GM19238 (cell line): ENCODE results near the gene DGKZ.

Source experiments
- DNase-seq: peaks from one replicate; pipeline ENCODE4 v3.0.0; 2011; ENCODE audit warnings: low spot score; ENCODE audit not compliant: insufficient read length

Gene DGKZ

DNA sequence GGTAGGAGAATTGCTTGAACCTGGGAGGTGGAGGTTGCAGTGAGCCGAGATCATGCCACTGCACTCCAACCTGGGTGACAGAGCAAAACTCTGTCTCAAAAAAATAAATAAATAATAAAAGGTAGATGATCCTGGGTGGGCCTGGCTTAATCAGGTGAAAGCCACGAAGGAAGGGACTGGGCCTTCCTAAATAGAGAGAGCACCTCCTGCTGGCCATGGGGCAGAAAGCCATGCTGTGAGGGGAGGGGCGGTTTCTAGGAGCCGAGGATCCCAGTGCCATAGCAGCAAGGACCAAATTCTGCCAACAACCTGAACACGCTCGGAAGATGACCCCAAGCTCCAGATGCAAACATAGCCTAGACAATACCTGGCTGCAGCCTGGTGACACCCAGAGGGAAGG lies 24.5 kb upstream of the DGKZ start:
- DNase-seq: no peak

DNA sequence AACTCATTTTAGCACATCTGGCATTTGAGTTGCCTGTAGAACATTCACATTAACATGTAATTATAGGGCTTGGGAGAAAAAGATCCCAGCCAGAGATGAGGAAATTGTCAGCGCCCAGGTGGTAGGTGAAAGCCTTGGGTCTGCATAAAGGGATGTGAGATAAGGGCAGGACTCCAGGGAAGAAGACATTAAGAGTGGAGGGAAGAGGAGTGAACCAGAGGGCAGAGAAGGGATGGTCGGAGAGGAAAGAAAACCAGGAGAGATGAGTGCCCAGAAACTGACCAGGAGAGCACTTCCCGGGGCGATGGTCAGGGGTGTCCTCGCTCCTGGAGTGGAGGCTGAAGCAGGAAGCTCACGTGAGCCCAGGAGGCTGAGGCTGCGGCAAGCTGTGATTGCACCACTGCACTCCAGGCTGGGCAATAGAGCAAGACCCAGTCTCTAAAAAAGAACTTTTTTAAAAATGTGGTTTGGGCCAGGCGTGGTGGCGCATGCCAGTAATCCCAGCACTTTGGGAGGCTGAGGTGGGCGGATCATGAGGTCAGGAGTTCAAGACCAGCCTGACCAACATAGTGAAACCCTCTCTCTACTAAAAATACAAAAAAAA lies 20.3 kb upstream of the DGKZ start:
- no peak for DNase-seq

DNA sequence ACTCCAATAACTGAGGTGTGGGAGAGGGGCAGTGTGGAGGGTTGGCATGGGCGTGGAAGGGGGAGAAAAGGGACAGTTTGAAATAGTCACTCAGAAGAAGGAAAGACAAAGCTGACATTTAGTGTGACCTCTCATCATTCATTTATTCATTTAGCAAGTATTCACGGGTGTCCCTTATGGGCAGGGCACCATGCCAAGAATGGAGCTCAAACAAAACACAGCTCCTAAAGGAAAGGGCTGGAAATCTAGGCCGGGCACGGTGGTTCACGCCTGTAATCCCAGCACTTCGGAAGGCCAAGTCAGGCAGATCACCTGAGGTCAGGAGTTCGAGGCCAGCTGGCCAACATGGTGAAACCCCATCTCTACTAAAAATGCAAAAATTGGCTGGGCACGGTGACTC lies 19.4 kb upstream of the DGKZ start:
- DNase-seq: no peak

- DNase-seq: no peak
Measured at GRCh38 chr11:46330154-46330553, 17.1 kb upstream of the DGKZ start.

DNA sequence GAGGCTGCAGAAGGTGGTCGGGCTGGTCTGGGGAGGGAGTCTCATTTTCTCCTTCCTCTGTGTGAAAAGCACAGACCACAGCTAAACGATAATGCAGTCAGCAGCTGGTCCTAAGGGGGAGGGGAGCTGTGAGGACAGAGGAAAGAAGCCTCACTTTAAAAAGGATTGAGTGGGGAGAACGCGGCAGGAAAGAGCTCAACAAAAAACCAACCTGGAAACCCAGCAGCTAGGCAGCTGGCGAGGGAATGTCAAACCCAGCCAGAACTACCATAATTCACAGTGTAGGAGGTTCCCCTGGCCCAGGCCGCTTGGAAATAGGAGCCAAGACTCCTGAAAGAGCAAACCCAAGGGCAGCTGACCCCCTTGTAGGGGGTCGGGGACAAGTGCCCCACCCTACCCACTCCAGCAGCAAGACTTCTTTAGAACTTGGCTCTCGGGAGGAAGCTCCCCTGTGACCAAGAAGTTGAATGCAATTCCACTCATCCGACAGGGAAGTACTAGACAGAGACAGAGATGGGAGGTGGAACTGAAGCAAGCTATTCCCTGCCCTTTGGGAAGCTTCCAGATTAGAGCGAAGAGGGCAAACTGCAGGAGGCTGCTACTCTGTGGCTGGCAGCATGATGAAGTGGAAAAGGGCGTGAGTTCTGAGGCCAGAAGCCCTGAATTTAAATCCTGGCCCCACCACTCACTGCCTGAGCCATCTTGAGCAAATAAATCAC lies 16.5 kb upstream of the DGKZ start:
- DNase-seq: no peak

DNA sequence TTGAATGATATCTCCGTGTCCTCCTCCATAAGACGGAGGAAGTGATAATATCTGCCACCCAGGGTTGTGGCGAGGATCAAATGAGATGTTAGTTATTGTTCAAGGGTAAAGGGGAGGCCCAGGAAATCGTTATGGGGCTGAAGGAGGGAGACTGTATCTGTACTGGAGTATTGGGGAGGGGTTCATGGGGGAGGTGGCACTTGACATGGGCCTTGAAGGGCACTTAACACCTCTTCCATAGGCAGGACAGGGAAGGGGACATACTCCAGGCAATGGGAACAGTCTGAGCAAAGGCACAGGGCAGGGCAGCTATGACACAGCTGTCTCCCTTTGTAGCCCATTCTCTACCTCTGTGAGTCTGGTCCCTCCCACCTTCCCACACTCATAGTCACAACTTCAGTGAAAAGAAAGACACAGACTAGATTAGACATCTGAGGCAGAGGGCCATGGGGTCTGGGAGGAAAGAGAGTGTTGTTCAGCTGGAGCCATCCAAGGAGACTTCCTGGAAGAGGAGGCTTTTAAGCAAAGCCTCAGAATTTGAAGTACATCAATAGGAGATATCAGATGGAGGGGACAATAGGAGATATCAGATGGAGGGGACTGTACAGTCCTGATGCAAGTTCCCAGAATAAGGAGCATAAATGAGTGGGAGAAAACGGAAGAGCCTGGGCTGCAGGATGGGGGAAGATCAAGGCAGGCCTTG lies 15.8 kb upstream of the DGKZ start:
- DNase-seq: no peak

DNA sequence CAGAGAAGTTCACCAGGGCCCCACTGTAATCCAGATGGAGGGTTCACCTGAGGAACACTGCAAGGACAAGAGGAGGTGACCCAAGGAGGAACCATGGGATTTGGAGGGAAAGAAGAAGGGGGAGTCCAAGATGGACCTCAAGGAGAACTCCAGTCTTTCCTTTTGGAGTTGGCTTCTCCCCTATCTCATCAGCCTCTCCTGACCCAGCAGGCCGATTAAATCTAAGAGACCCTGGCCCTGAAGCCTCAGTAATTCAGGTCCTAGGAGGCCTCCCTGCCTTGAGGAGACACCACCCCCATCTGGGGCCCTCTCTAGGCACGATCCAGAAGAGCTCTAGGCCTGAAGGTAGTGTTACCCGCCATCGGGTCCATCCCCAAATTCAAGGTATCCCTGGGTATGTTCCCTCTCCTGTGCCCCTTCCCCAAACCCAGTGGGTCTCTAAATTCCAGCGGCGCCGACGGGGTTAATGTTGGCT lies 15.1 kb upstream of the DGKZ start:
- no peak for DNase-seq

GRCh38 chr11:46332568-46333393 lies 14.5 kb upstream of the DGKZ start:
- no peak for DNase-seq

GRCh38 chr11:46333394-46333947 lies 13.8 kb upstream of the DGKZ start:
- no peak for DNase-seq

- no peak for DNase-seq
Measured at GRCh38 chr11:46334211-46334610, 13.1 kb upstream of the DGKZ start.

- no peak for DNase-seq
Measured at GRCh38 chr11:46335271-46335670, 12.0 kb upstream of the DGKZ start.

GRCh38 chr11:46335890-46336562 lies 11.2 kb upstream of the DGKZ start:
- no peak for DNase-seq

DNA sequence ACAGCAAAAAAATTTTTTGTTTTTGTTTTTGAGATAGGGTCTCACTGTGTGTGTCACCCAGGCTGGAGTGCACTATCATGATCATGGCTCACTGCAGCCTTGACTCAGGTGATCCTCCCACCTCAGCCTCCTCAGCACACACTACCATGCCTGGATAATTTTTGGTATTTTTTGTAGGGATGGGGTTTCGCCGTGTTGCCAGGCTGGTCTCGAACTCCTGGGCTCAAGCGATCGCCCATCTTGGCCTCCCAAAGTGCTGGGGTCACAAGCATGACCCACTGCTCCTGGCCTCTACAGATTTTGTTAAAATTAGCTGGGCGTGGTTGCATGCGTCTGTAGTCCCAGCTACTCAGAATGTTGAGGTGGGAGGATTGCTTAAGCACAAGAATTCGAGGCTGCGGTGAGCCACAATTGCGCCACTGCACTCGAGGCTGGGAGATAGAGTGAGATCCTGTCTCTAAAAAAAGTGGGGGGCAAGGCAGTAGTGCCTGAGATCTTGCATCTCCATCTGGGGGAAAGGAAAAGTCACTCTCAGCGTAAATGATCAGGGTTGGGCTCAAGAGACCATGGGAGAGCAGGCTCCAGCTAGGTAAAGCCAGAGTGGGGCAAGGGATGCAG lies 10.6 kb upstream of the DGKZ start:
- no peak for DNase-seq

DNA sequence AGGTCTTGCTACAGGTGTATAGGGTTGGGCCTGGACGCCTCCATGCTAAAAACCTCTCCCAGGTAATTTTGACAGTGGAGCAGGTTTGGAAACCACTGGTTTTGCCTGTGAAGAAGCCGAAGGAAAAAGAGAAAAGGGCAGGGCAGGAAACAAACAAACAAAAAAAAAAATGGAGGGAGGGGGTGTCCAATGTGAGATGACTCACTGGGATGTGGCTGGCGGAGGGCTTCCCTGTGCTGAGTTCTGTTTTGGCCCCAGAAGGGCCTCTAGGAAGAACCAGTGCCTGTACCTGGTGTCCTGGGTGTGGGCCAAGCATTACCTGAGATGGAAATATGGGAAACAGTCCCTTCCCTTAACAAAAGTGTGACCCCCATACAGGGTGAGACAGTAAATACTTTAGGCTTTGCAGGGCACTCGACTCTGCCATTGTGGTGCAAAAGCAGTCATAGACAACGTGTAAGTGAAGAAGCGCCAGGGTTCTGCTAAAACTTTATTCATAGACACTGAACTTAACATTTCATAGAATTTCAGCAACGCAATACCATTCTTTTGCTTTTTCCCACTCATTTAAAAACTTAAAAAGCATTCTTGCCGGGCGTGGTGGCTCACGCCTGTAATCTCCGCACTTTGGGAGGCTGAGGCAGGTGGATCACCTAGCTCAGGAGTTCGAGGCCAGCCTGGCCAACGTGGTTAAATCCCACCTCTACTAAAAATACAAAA lies 9.5 kb upstream of the DGKZ start:
- no peak for DNase-seq

DNA sequence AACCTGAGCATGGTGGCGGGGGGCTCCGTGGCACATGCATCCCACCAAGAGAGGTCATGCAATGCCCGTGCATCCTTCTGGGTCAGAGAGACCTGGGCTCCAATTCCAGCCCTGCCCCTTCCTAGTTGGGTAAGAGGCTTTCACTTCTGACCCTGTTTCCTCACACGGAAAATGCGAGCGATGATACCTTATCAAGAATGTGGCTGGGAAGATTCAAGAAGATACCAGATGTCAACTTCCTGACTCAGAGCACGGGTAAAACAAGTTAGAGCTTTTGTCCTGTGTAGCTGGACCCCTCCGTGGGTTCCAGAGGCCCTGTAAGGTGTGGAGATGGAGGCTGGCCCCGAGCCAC lies 8.7 kb upstream of the DGKZ start:
- DNase-seq: no peak

GRCh38 chr11:46338988-46339666 lies 8.1 kb upstream of the DGKZ start:
- no peak for DNase-seq

- DNase-seq: no peak
Measured at GRCh38 chr11:46339816-46340215, 7.4 kb upstream of the DGKZ start.

DNA sequence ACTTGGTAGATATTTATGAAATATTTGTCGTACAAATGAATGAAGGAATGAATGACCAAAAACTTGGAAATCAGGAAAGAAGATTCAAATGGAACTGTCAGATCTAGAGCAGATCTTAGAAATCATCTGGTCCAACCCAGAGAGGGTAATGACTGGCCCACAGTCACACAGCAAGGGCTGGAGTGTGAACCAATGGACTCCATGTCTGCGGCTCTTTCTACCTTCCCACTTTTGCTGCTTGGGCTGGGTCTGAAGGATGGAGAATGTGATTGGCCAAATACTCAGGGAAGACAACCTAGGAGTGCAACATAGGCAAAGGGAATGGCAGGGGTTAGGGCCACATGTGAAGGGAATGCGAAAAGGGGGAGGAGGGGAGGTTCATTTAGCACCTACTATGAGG lies 5.8 kb upstream of the DGKZ start:
- DNase-seq: no peak

DNA sequence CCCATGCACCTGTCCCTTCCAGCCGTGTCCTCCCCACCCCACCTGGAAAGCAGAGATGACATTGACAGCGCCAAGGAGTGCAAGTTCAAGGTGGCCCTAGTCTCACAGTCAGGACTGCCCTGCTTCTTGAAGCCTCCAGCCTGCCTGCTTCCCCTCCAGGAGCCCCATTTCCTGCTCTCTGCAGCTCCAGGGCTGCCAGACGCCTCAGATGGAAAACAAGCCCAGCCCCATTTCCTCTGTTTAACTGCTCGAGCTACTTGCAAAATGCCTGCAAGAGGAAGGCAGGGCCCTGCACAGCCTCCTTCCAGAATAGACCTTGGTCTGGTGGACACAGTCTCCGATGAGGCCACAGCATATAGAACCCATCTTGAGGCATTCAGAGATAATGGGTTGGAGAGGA lies 5.0 kb upstream of the DGKZ start:
- no peak for DNase-seq
